PC-3 (cell line): ENCODE data around the gene MDFIC. TPM values are rescaled to one million over a fixed set of nuclear protein-coding genes. Genes with fewer than 3 reads are reported as not detected.
A peak's percentile ranks its signal among the peaks of the same experiment; 100 is the strongest.

Experiments
- ATAC-seq: fragments of 200-7000 bp; cut with Tn5 transposase; 2 replicates; pipeline ENCODE4 v1.9.1; 2020; ENCODE audit warnings: mild to moderate bottlenecking, moderate library complexity
- BruUV-seq: library from RNA; stranded (reverse); fragments of 400-500 nt; replicated peaks from 2 replicates; lab custom pipeline; 2021; lab: Mats Ljungman, UMichigan
- CTCF ChIA-PET: fragments of 300-600 bp; sonication (Branson Sonifier 250); formaldehyde crosslinking; loops from one replicate; lab custom pipeline; 2022; ENCODE audit warnings: antibody characterized with exemption; lab: Charles Lee
- POLR2A ChIA-PET: fragments of 300-600 bp; sonication (Branson Sonifier 250); formaldehyde crosslinking; loops from one replicate; lab custom pipeline; 2022; ENCODE audit warnings: antibody characterized with exemption; ENCODE audit not compliant: unreplicated experiment; lab: Charles Lee
- DNase-seq: peaks from one replicate; pipeline ENCODE4 v3.0.0-alpha.2; 2015
- H2AFZ ChIP-seq: fragments of 300-600 bp; sonication (generic); 2 replicates; pipeline ENCODE4 v1.6.0; 2016; ENCODE audit warnings: antibody characterized with exemption, low read length
- H3F3A ChIP-seq: fragments of 300-600 bp; sonication (generic); one replicate; pipeline ENCODE4 v1.6.0; 2017; ENCODE audit warnings: antibody characterized with exemption, low read length, control low read depth, mild to moderate bottlenecking; ENCODE audit not compliant: unreplicated experiment
- H3K27ac ChIP-seq: fragments of 300-600 bp; sonication (generic); 2 replicates; pipeline ENCODE4 v1.5.1; 2016; ENCODE audit warnings: mild to moderate bottlenecking, low read length
- H3K27me3 ChIP-seq: fragments of 300-600 bp; sonication (generic); 2 replicates; pipeline ENCODE4 v1.6.1; 2016; ENCODE audit warnings: low read length, mixed read lengths
- H3K36me3 ChIP-seq: fragments of 300-600 bp; sonication (generic); 2 replicates; pipeline ENCODE4 v1.6.1; 2016; ENCODE audit warnings: low read depth, mixed run types, low read length, mixed read lengths
- H3K4me1 ChIP-seq: fragments of 300-600 bp; sonication (generic); 2 replicates; pipeline ENCODE4 v1.5.1; 2016; ENCODE audit warnings: low read length; ENCODE audit not compliant: insufficient read depth
- H3K4me2 ChIP-seq: fragments of 300-600 bp; sonication (generic); 2 replicates; pipeline ENCODE4 v1.6.0; 2016; ENCODE audit warnings: low read length
- H3K4me3 ChIP-seq: fragments of 300-600 bp; sonication (generic); 2 replicates; pipeline ENCODE4 v1.5.1; 2016; ENCODE audit warnings: mild to moderate bottlenecking, low read length, mixed read lengths
- H3K79me2 ChIP-seq: fragments of 300-600 bp; sonication (generic); 2 replicates; pipeline ENCODE4 v1.6.1; 2017; ENCODE audit warnings: low read length, mixed read lengths
- H3K9ac ChIP-seq: fragments of 300-600 bp; sonication (generic); 2 replicates; pipeline ENCODE4 v1.6.0; 2016; ENCODE audit warnings: mild to moderate bottlenecking, low read length
- H3K9me2 ChIP-seq: fragments of 300-600 bp; sonication (generic); replicated peaks from 2 replicates; pipeline ENCODE4 v1.6.1; 2016; ENCODE audit warnings: mixed run types, low read length, mixed read lengths
- H3K9me3 ChIP-seq: fragments of 300-600 bp; sonication (generic); 2 replicates; pipeline ENCODE4 v1.6.1; 2016; ENCODE audit warnings: low read length, mixed read lengths
- H4K20me1 ChIP-seq: fragments of 300-600 bp; sonication (generic); 2 replicates; pipeline ENCODE4 v1.6.1; 2016; ENCODE audit warnings: low read length, mixed read lengths
- CTCF ChIP-seq: fragments of 300-600 bp; sonication (generic); conservative IDR thresholded peaks from 2 replicates; pipeline ENCODE4 v1.5.1; 2017; ENCODE audit warnings: antibody characterized with exemption, low read depth, mild to moderate bottlenecking, low read length
- EZH2 ChIP-seq: fragments of 300-600 bp; sonication (generic); IDR thresholded peaks from one replicate; pipeline ENCODE4 v1.6.1; 2017; ENCODE audit warnings: antibody characterized with exemption, mild to moderate bottlenecking, low read length; ENCODE audit not compliant: unreplicated experiment
- EZH2phosphoT487 ChIP-seq: fragments of 300-600 bp; sonication (generic); IDR thresholded peaks from 2 replicates; pipeline ENCODE4 v1.6.1; 2018; ENCODE audit warnings: mild to moderate bottlenecking, antibody characterized with exemption, low read length, borderline replicate concordance
- intact Hi-C: fragments of 100-400 bp; cut with micrococcal nuclease; formaldehyde crosslinking; loops from 2 replicates; pipeline ENCODE4 v1.9.0; 2023
- total RNA-seq: library from RNA; depleted of rRNA; stranded (reverse); fragments of >200 nt; gene quantifications from 2 replicates; pipeline ENCODE4 v1.2.3, GENCODE V29; 2014

MDFIC gene
- total RNA-seq, 1 experiment from 2014 or later = 33.9 TPM

- Histone ChIP-seq H4K20me1 (no peaks in the 10 kb centered on the region), H3K79me2 (no peaks in the 10 kb centered on the region), H3K9me3 (no peaks in the 10 kb centered on the region), H3K9me2 (no peaks in the 10 kb centered on the region), H3K27ac (no peak overlapping the region), H3K4me3 (no peak overlapping the region), H3K4me1 (peaks cover 22% of the 10 kb centered on the region), H3K36me3 (no peaks in the 10 kb centered on the region), H3K27me3 (no peaks in the 10 kb centered on the region), H2AFZ (no peak overlapping the region), H3K4me2 (no peak overlapping the region), H3K9ac (no peak overlapping the region), H3F3A (no peaks in the 10 kb centered on the region)
- POLR2A ChIA-PET = no interaction called here
- peak; percentile 17 for DNase-seq
- ATAC-seq = no peak
- CTCF ChIA-PET = no interaction called here
- intact Hi-C loops = no loop called here
- no TSS peak for BruUV-seq
- TF ChIP-seq CTCF = no peak
- TF ChIP-seq EZH2phosphoT487 = no peak
- no peak for TF ChIP-seq EZH2
These were observed 54.8 kb downstream of the MDFIC start for GRCh38 chr7:114976666-114977065.

GRCh38 chr7:114977277-114977676 lies 55.4 kb downstream of the MDFIC start:
- TF ChIP-seq EZH2 (no peak), EZH2phosphoT487 (no peak), CTCF (no peak)
- H2AFZ ChIP-seq = no peak overlapping the region
- H3K4me2 ChIP-seq = no peak overlapping the region
- H3K79me2 ChIP-seq = no peaks in the 10 kb centered on the region
- H3K27me3 ChIP-seq = no peaks in the 10 kb centered on the region
- DNase-seq (no peak), ATAC-seq (no peak; the same call in 1 of the 2 replicates)
- H4K20me1 ChIP-seq = no peaks in the 10 kb centered on the region
- H3K9me2 ChIP-seq = no peaks in the 10 kb centered on the region
- no peaks in the 10 kb centered on the region for H3F3A ChIP-seq
- H3K36me3 ChIP-seq = no peaks in the 10 kb centered on the region
- no peak overlapping the region for H3K4me3 ChIP-seq
- no peak overlapping the region for H3K9ac ChIP-seq
- POLR2A ChIA-PET = no interaction called here
- CTCF ChIA-PET = no interaction called here
- H3K9me3 ChIP-seq = no peaks in the 10 kb centered on the region
- intact Hi-C loops = no loop called here
- no peak overlapping the region for H3K27ac ChIP-seq
- H3K4me1 ChIP-seq = peaks cover 22% of the 10 kb centered on the region
- BruUV-seq = no TSS peak

DNA sequence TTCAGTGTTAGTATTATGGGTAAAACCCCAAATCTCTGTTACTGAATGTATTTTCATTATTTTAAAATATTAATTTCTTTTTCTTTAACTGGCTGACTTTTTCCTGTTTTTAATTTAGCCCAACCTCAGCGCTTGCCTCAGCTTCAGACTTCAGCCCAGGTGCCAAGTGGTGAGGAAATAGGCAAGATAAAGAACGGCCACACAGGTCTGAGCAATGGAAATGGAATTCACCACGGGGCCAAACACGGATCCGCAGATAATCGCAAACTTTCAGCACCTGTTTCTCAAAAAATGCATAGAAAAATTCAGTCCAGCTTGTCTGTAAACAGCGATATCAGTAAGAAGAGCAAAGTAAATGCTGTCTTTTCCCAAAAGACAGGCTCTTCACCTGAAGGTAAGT lies 57.5 kb downstream of the MDFIC start:
- H3K4me1 ChIP-seq = peaks cover 22% of the 10 kb centered on the region
- no peaks in the 10 kb centered on the region for H3F3A ChIP-seq
- ChIA-PET POLR2A (no interaction called here), CTCF (no interaction called here)
- H3K27ac ChIP-seq = no peak overlapping the region
- peak overlapping the region; percentile 29; the same call in 1 of the 2 replicates for H3K4me3 ChIP-seq
- intact Hi-C loops = no loop called here
- ATAC-seq = peak; percentile 99
- peak overlapping the region; percentile 74 for H3K4me2 ChIP-seq
- H3K79me2 ChIP-seq = no peaks in the 10 kb centered on the region
- no peaks in the 10 kb centered on the region for H3K36me3 ChIP-seq
- no peaks in the 10 kb centered on the region for H3K9me3 ChIP-seq
- no TSS peak for BruUV-seq
- no peaks in the 10 kb centered on the region for H4K20me1 ChIP-seq
- DNase-seq = peak; percentile 83
- H3K27me3 ChIP-seq = no peaks in the 10 kb centered on the region
- 0 out of 2 replicates have a peak overlapping the region, but pooled peaks have one; percentile 32 for H2AFZ ChIP-seq
- no peaks in the 10 kb centered on the region for H3K9me2 ChIP-seq
- H3K9ac ChIP-seq = no peak overlapping the region
- no peak for TF ChIP-seq EZH2phosphoT487
